ENCODE measurements around the gene BMF. TPM values are rescaled to one million over a fixed set of nuclear protein-coding genes. Genes with fewer than 3 reads are reported as not detected.
A peak's percentile ranks its signal among the peaks of the same experiment; 100 is the strongest.

BMF gene
- total RNA-seq, 3 donors from 2014 or later: 8.2 to 24.4 (median 9.3) TPM

DNA sequence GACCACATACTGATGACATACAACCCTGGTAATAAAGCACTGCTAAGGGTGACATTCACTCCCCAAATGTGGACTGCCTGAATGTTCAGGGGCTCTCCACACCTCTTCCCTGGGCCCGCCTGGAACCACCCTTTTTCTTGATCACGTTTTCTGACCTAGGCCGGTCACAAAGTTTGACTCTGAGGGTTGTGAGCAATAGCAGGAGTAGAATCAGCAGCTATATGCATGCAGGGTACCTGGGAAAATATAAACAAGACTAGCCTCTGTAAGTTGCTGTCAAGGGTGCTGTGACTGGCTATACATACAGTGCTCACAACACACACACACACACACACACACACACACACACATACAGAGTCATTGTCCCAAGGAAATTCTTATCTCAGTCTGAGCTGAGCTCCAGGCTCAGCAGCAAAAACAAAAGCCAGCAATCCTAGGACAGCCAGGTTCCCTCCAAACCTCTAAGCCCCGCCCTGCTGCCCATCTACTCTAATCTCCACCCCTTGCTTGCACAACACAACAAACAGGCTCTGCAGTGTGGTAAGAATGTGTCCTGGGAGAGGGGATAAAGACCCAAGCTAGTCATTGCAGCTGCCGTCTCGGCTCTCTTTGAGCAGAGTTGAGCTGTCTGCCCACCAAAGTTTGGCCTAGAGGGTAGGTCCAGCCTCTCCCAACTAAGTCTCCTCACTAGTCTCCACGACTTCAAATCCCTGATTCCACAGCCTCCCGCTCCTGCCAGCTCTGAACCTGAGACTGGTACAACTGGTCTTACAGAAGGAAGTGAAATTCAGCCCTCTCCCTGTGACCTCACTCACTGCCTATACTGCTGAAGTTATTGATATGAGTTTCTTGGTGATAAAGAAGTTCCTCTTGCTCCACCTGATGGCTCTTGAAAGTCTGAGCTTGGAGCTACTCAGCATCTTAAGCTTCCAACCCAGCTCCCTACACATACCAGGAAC is 2.2 kb downstream of the BMF start:
- TF ChIP-seq POLR2AphosphoS5 (IDR thresholded peaks at IDR 0.05) (peak; percentile 18 to 62 (median 59)), POLR2A (IDR thresholded peaks at IDR 0.05) (no peak)
- TF ChIP-seq, protein P1, sequence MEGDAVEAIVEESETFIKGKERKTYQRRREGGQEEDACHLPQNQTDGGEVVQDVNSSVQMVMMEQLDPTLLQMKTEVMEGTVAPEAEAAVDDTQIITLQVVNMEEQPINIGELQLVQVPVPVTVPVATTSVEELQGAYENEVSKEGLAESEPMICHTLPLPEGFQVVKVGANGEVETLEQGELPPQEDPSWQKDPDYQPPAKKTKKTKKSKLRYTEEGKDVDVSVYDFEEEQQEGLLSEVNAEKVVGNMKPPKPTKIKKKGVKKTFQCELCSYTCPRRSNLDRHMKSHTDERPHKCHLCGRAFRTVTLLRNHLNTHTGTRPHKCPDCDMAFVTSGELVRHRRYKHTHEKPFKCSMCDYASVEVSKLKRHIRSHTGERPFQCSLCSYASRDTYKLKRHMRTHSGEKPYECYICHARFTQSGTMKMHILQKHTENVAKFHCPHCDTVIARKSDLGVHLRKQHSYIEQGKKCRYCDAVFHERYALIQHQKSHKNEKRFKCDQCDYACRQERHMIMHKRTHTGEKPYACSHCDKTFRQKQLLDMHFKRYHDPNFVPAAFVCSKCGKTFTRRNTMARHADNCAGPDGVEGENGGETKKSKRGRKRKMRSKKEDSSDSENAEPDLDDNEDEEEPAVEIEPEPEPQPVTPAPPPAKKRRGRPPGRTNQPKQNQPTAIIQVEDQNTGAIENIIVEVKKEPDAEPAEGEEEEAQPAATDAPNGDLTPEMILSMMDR (IDR thresholded peaks at IDR 0.05): no peak
- peak overlapping the region; percentile 91 to 96 for H3K27ac ChIP-seq
- DNase-seq (ENCODE audit: low spot score in 2 of 2): peak; percentile 77 to 83
- H3K4me3 ChIP-seq: peak overlapping the region in 2 of 3 donors; percentile 8 to 87
- H3K36me3 ChIP-seq: no peaks in the 10 kb centered on the region
- H3K4me1 ChIP-seq: peaks cover 24 to 48% of the 10 kb centered on the region in 2 donors
- no peaks in the 10 kb centered on the region for H3K27me3 ChIP-seq
- no peaks in the 10 kb centered on the region for H3K9me3 ChIP-seq
- intact Hi-C loops (cut with DNase I; ENCODE audit: low total_unique reads): loop anchor here (10.0 kb wide), 1 partner anchor 52 kb away; no protein-coding TSS in a partner anchor

DNA sequence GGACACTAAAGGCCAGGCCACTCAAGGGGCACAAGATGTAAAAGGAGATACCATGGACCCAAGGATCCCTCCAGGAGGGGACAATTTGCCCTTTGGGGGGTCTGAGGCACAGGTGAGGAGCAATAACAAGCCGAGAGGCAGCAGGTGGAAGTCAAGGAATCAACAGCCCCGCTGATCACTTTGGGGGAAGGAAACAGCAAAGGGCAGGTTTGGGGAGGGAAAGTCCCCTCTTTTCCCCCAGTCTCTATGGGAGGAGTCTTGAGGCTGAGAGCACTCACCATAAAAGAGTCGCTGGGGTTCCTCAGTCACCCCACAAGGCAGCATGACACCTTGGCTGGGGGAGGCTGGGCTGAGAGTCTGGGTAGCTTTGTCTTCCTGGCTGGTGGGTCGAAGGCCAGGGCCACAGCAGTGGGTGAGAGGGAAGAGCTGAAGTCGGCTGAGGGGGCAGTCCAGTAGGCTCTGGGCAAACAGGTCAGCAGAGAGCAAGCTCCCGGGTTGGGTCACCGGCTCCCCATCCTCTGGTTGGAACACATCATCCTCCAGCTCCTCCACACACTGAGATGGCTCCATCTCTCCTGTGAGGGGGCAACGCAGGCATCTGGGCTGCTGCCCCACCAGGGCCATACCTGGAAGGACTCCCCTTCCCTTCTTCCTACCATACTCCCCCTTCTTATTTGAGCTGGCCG is 3.0 kb downstream of the BMF start:
- Histone ChIP-seq H3K27me3 (no peaks in the 10 kb centered on the region), H3K4me1 (peaks cover 25 to 51% of the 10 kb centered on the region in 2 donors), H3K9me3 (no peaks in the 10 kb centered on the region), H3K27ac (peak overlapping the region; percentile 91 to 96), H3K36me3 (no peaks in the 10 kb centered on the region), H3K4me3 (peak overlapping the region in 2 of 3 donors; percentile 8 to 12)
- DNase-seq (ENCODE audit: low spot score in 2 of 2): no peak
- TF ChIP-seq, protein P1 (IDR thresholded peaks at IDR 0.05): no peak
- TF ChIP-seq POLR2AphosphoS5 (IDR thresholded peaks at IDR 0.05) (no peak), POLR2A (IDR thresholded peaks at IDR 0.05) (no peak)
- intact Hi-C loops (cut with DNase I; ENCODE audit: low total_unique reads): loop anchor here (10.0 kb wide), 1 partner anchor 51 kb away; no protein-coding TSS in a partner anchor

DNA sequence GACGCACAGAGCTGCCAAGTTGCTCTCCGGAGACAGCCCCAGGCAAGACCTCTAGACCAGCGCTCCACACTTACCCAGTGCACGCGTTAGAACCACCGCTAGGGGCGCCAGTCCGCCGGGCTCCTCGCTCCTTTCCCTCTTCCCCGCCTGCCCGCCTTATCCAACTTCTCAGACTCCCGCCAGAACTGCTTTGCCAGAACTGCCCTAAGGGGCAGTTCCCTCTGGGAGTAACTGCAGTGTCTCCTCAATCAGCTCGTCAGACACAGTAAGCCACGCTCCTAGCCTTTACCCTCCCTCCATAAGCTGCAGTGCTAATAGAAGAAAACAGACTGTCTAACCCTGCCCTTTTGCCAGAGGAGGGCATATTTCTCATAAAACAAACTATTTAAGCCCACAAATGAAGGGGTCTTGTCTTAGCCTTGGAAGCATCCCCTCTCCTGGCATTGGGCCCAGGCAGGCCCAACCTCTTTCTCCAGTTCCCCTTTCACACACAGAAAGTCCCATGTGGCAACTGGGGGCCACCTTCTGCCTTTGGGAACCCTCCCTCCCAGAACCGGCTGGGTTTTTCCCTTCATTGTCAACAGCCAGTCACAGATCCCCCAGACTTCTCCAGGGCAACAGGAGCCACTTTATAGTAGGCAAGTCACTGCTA is 3.7 kb downstream of the BMF start:
- H3K27me3 ChIP-seq: no peaks in the 10 kb centered on the region
- no peaks in the 10 kb centered on the region for H3K9me3 ChIP-seq
- no peaks in the 10 kb centered on the region for H3K36me3 ChIP-seq
- peak; percentile 85 to 95 for DNase-seq (ENCODE audit: low spot score in 2 of 2)
- H3K4me1 ChIP-seq: peaks cover 25 to 51% of the 10 kb centered on the region in 2 donors
- TF ChIP-seq, protein P1 (IDR thresholded peaks at IDR 0.05): peak; percentile 92 to 95 (median 94)
- no peak for TF ChIP-seq POLR2A (IDR thresholded peaks at IDR 0.05)
- TF ChIP-seq POLR2AphosphoS5 (IDR thresholded peaks at IDR 0.05): peak in 2 of 3 donors; percentile 35 to 48
- peak overlapping the region in 2 of 3 donors; percentile 12 to 43 for H3K4me3 ChIP-seq
- H3K27ac ChIP-seq: peak overlapping the region; percentile 91 to 96
- intact Hi-C loops (cut with DNase I; ENCODE audit: low total_unique reads): loop anchor here (10.0 kb wide), 1 partner anchor 50 kb away; no protein-coding TSS in a partner anchor

DNA sequence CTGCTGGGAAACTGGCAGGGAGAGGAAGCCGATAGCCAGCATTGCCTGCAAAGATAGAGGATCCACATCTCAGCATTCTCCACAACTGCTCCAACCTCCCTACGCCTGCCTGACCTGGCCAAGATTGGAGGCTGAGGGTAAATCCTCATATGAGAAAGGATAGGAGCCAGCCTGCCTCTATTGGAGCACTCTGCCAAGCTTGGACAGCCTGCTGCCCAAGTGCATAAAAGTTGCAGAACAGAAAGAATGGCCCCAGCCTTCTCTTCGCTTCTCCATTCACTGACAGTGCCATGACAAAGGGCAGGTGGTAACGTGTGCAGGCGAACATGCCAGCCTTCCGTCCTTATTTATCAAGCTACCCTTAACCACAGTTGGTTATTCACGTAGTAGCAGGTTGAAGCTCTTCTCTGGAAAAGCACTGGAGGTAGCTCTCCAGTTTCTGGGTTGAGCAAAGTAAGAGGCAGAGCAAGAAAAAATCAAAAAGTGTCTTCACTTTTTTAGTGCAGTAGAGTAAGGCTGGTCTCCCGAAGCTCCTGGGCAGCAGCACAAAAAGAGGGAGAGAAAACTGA is 4.3 kb downstream of the BMF start:
- DNase-seq (ENCODE audit: low spot score in 2 of 2): no peak
- Histone ChIP-seq H3K27me3 (no peaks in the 10 kb centered on the region), H3K27ac (peak overlapping the region; percentile 91 to 96), H3K4me3 (peak overlapping the region in 2 of 3 donors; percentile 12 to 43), H3K4me1 (peaks cover 25 to 51% of the 10 kb centered on the region in 2 donors), H3K9me3 (no peaks in the 10 kb centered on the region), H3K36me3 (no peaks in the 10 kb centered on the region)
- intact Hi-C loops (cut with DNase I; ENCODE audit: low total_unique reads): loop anchor here (10.0 kb wide), 1 partner anchor 50 kb away; no protein-coding TSS in a partner anchor
- TF ChIP-seq POLR2A (IDR thresholded peaks at IDR 0.05) (no peak), POLR2AphosphoS5 (IDR thresholded peaks at IDR 0.05) (no peak)
- TF ChIP-seq, protein P1 (IDR thresholded peaks at IDR 0.05): no peak

Measured in breast epithelium (tissue), 4 donors.